Right lobe of liver (tissue), 6 donors: ENCODE data around the gene S1PR4. TPM values are rescaled to one million over a fixed set of nuclear protein-coding genes. Genes with fewer than 3 reads are reported as not detected.
"Not testable (repeated sequence)": the region's sequence is repeated elsewhere in the genome, so short reads cannot be mapped to it uniquely, and the experiment has no call there.

Experiments
- ATAC-seq, 4 donors: fragments of 200-7000 bp; cut with Tn5 transposase; one replicate each; pipeline ENCODE4 v1.9.1; 2020; ENCODE audit warnings: mild to moderate bottlenecking in 4 of 4, moderate library complexity in 4 of 4
- DNase-seq, 3 donors: peaks; one replicate each; pipeline ENCODE4 v3.0.0-alpha.2; 2020
- H3K27ac ChIP-seq, 3 donors: fragments of 200-600 bp; one replicate each; pipeline ENCODE4 v1.8.0; 2022
- H3K27me3 ChIP-seq, 2 donors: fragments of 200-600 bp; one replicate each; pipeline ENCODE4 v1.8.0; 2022
- H3K36me3 ChIP-seq, 4 donors: fragments of 200-600 bp; sonication (generic) in 1 of 4; one replicate each; pipeline versions ENCODE4 v1.5.1 to v1.8.0; 2017 to 2022; ENCODE audit warnings: control low read depth in 1 of 4
- H3K4me1 ChIP-seq, 4 donors: fragments of 200-600 bp; sonication (generic) in 1 of 4; one replicate each; pipeline versions ENCODE4 v1.5.1 to v1.8.0; 2017 to 2022; ENCODE audit warnings: control low read depth in 1 of 4
- H3K4me3 ChIP-seq, 3 donors: fragments of 200-600 bp; one replicate each; pipeline ENCODE4 v1.8.0; 2022
- H3K9me3 ChIP-seq, 4 donors: fragments of 200-600 bp; sonication (generic) in 1 of 4; one replicate each; pipeline versions ENCODE4 v1.5.1 to v1.8.0; 2017 to 2022; ENCODE audit warnings: control low read depth in 1 of 4
- CTCF ChIP-seq, 4 donors: fragments of 200-600 bp in 3 of 4; fragments of 450-650 bp in 1 of 4; IDR thresholded peaks; one replicate each; pipeline versions ENCODE4 v1.5.1 to v1.8.0; 2016 to 2022; ENCODE audit warnings: antibody characterized with exemption in 4 of 4, mild to moderate bottlenecking in 2 of 4
- POLR2A ChIP-seq: fragments of 450-650 bp; IDR thresholded peaks from one replicate; pipeline ENCODE4 v1.6.1; 2017; ENCODE audit warnings: antibody characterized with exemption, mild to moderate bottlenecking
- WGBS: methylation state at CpG from one replicate; pipeline ENCODE4 v1.1.6; 2018; ENCODE audit warnings: low coverage, low lambda C conversion rate; ENCODE audit not compliant: insufficient coverage; ENCODE audit errors: missing lambda C conversion rate; 5-methylcytosine and 5-hydroxymethylcytosine counted together
- intact Hi-C, 2 donors: fragments of 100-400 bp; cut with DNase I; formaldehyde crosslinking; loops; one replicate each; pipeline versions ENCODE4 v1.11.2 to v1.14.1; 2022
- total RNA-seq, 6 experiments: library from RNA; depleted of rRNA in 2 of 6; stranded (reverse); fragments of >200 nt in 2 of 6; fragmentation: NEBNext Ultra II Directional in 3 of 6; extraction: Animal tissue kit (Norgen Biotek cat#: 25700) in 3 of 6; gene quantifications; one replicate each; pipeline versions ENCODE4 v1.1.0 to v1.2.4, GENCODE V29; 2016 to 2023
- donor health status: DM: no; HTN: yes; CAD: no.
- donor health status: DM: no; HTN: no; CAD: no.
- donor health status: DM: no; HTN: no; CAD: no.
- donor health status: DM: no; HTN: yes; CAD: no.
- donor health status: DM: no; HTN: yes; CAD: no.

The S1PR4 gene
- total RNA-seq, 6 experiments from 2014 or later, result 0.53 to 2.2 (median 0.97) TPM

GRCh38 chr19:3211191-3211590 lies 32.6 kb downstream of the S1PR4 start:
- no peaks in the 10 kb centered on the region for H3K4me1 ChIP-seq
- no peak overlapping the region for H3K4me3 ChIP-seq
- H3K27ac ChIP-seq, result no peak overlapping the region
- WGBS, result 45% methylated on average over 6 of the region's 12 CpGs
- H3K27me3 ChIP-seq, result no peaks in the 10 kb centered on the region
- ATAC-seq (no peak), DNase-seq (no peak)
- intact Hi-C loops, result no loop called here
- peaks cover 0 to 14% (median 3%) of the 10 kb centered on the region in 4 donors for H3K36me3 ChIP-seq
- H3K9me3 ChIP-seq, result no peaks in the 10 kb centered on the region
- TF ChIP-seq POLR2A (no peak), CTCF (IDR thresholded peaks at IDR 0.05) (no peak)

- no peaks in the 10 kb centered on the region for H3K4me1 ChIP-seq
- ATAC-seq (no peak), DNase-seq (no peak)
- intact Hi-C loops, result no loop called here
- WGBS, result 91% methylated on average over 3 of the region's 7 CpGs
- no peaks in the 10 kb centered on the region for H3K36me3 ChIP-seq
- no peaks in the 10 kb centered on the region for H3K9me3 ChIP-seq
- no peak overlapping the region for H3K27ac ChIP-seq
- TF ChIP-seq POLR2A (no peak), CTCF (IDR thresholded peaks at IDR 0.05) (no peak)
- no peak overlapping the region for H3K4me3 ChIP-seq
- no peaks in the 10 kb centered on the region for H3K27me3 ChIP-seq
Observed at GRCh38 chr19:3213159-3213558, 34.6 kb downstream of the S1PR4 start.

GRCh38 chr19:3216874-3217273 lies 38.3 kb downstream of the S1PR4 start:
- H3K4me3 ChIP-seq, result no peak overlapping the region

GRCh38 chr19:3220576-3220975 lies 42.0 kb downstream of the S1PR4 start:
- no peaks in the 10 kb centered on the region for H3K36me3 ChIP-seq
- no peak overlapping the region for H3K4me3 ChIP-seq
- no peak overlapping the region for H3K27ac ChIP-seq
- H3K27me3 ChIP-seq, result peaks cover 0 to 14% of the 10 kb centered on the region in 2 donors
- 0% methylated on average over 1 of the region's 12 CpGs for WGBS
- no peaks in the 10 kb centered on the region for H3K9me3 ChIP-seq
- no peak for TF ChIP-seq POLR2A
- no peak for TF ChIP-seq CTCF (IDR thresholded peaks at IDR 0.05)
- no peaks in the 10 kb centered on the region for H3K4me1 ChIP-seq
- ATAC-seq (peak in 1 of 4 donors; percentile 29), DNase-seq (no peak)
- intact Hi-C loops, result no loop called here

More at GRCh38 chr19:3216874-3217273, 38.3 kb downstream of the S1PR4 start:
- whole genome bisulfite sequencing, result 86% methylated on average over 1 of the region's 5 CpGs
- H3K27ac ChIP-seq, result no peak overlapping the region
- H3K4me1 ChIP-seq, result no peaks in the 10 kb centered on the region
- intact Hi-C loops, result no loop called here
- no peaks in the 10 kb centered on the region for H3K27me3 ChIP-seq
- no peak for ATAC-seq
- DNase-seq, result no peak
- TF ChIP-seq CTCF (IDR thresholded peaks at IDR 0.05) (no peak), POLR2A (no peak)
- H3K9me3 ChIP-seq, result no peaks in the 10 kb centered on the region
- H3K36me3 ChIP-seq, result no peaks in the 10 kb centered on the region

GRCh38 chr19:3221576-3221975 lies 43.0 kb downstream of the S1PR4 start:
- WGBS, result 80% methylated on average over 1 of the region's 5 CpGs
- H3K4me3 ChIP-seq, DNase-seq, intact Hi-C loops, H3K36me3 ChIP-seq, H3K27ac ChIP-seq, ATAC-seq, H3K9me3 ChIP-seq, H3K4me1 ChIP-seq: not testable (repeated sequence)
- peaks cover 0 to 14% of the 10 kb centered on the region in 2 donors for H3K27me3 ChIP-seq
